Measurements from ENCODE around the gene ZNF490.

Gene ZNF490

DNA sequence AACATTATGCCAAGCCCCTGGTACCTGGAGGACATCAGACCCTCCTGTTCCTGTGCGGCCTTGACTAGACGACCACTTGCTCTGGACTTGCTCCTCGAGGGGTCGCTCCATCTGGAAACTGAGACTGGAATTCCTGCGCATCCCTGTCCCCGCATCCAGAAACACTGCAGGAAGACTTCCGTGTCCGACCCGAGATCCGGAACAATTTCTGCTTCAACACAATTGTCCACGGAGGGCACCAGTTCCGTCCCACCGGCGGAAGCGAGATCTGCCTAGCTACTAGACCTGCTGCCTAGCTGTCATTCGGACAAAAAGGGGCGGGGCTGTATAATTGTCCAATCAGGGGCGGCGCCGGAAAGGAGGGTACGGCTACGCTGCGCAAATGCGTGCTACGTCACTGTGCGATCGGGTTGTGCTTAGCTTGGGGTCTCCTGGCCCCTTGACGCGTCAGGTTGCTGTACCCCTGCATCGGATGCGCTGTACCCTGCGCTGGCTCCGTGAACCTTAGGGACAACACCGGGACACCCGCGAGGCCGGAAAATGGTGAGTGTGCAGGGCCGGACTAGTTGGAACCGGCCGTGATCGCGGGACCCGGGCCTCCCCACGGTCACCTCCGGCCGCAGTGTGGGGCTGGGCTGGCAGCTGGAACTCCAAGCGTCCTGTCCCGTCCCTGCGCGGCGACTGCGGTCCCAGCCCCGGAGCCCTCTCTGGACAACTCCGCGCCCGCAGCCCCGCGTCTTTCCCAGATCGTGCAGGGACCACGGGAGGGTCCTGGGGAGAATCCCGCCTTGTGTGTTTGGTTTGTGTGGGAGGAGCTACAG is at the start of gene ZNF490, which contains the start of gene ZNF791:
Gene ZNF490, minus strand, starts transcription at position 274 of the 821 bp plus-strand sequence. Its CDS starts 133 bp downstream, at position 141.
Gene ZNF791, plus strand, starts transcription at position 381 of the 821 bp plus-strand sequence. Its CDS starts 160 bp downstream, at position 541.
- DNase-seq (ENCODE audit: low read depth), result peak; percentile 96
- peak within 1 kb of the TSS; percentile 100 for H3K4me3 ChIP-seq (ENCODE audit: low read length)
- TF ChIP-seq, protein P1, sequence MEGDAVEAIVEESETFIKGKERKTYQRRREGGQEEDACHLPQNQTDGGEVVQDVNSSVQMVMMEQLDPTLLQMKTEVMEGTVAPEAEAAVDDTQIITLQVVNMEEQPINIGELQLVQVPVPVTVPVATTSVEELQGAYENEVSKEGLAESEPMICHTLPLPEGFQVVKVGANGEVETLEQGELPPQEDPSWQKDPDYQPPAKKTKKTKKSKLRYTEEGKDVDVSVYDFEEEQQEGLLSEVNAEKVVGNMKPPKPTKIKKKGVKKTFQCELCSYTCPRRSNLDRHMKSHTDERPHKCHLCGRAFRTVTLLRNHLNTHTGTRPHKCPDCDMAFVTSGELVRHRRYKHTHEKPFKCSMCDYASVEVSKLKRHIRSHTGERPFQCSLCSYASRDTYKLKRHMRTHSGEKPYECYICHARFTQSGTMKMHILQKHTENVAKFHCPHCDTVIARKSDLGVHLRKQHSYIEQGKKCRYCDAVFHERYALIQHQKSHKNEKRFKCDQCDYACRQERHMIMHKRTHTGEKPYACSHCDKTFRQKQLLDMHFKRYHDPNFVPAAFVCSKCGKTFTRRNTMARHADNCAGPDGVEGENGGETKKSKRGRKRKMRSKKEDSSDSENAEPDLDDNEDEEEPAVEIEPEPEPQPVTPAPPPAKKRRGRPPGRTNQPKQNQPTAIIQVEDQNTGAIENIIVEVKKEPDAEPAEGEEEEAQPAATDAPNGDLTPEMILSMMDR (conservative IDR thresholded peaks at IDR 0.05; ENCODE audit: low read length), result peak; percentile 13; the same call in 1 of the 2 replicates

DNA sequence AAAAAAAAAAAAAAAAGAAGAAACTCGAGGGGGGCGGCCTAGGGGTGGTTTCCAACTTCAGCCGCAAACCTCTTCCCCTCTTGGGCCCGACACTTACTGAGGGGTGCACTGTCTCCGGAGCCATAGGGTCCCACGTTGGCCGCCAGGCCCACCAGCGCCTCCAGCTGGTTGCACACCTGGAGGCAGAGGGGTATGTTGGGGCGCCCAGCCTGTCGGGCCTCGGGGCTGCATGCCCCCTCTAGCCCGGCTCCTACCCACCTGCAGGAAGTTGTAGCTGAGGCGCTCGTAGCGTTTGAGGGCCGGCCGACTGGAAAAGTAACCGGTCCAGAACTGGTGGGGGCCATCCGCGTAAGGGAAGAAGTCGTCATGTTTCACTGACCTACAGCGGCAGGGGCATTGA is 47.4 kb upstream of the ZNF490 start:
- H3K4me3 ChIP-seq (ENCODE audit: low read length), result no peak overlapping the region
- DNase-seq (ENCODE audit: low read depth), result no peak
- TF ChIP-seq, protein P1 (conservative IDR thresholded peaks at IDR 0.05; ENCODE audit: low read length), result no peak

DNA sequence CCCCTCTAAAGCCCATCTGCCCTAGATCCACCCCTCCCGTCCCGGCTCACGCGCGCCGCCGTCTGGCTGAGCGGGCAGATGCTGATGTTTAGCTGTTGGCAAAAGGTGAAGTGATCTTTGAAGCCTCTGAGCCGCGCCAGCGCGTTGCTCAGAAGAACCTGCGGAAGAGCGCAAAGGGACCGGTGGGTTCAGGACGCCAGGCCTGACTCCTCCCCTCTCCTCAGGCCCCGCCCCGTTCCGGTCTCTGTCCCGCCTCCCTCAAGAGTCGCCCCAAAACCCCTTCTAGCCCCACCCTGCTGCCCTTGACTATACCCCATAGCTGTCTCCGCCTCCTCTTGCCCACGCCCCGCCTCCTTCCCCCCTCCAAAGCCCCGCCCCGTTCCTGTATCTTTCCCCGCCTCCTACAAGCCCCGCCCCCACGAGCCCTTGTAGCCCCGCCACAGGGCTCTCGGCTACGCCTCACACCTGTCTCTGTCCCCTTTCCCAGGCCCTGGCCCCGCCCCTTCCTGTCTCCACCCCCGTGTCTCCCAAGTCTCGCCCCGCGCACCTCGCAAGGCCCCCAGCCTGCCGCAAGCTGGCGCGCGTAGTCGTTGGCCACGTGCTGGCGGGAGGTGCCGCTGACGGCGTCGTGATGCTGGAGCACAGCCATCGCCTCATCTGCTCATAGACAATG is 46.4 kb upstream of the ZNF490 start:
- no peak overlapping the region for H3K4me3 ChIP-seq (ENCODE audit: low read length)
- TF ChIP-seq, protein P1 (conservative IDR thresholded peaks at IDR 0.05; ENCODE audit: low read length), result no peak
- DNase-seq (ENCODE audit: low read depth), result no peak

DNA sequence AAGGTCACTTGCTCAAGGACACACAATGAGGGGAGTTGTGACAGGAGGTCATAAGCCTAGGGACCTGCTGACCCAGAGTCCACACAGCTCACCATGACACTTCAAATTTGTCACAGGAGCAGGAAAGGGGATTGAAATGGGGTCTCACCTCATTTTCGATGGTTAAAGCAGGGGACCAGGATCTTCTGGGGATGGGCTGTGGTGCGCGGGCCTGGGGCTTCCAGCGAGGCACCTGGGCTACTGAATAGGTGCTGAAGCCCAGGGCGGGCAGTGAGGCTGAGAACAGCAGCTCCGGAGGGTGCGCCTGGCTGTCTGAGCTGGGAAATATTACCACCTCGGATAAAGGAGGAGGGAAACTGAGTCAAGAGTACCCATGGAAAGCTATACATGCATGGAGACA is 44.9 kb upstream of the ZNF490 start:
- DNase-seq (ENCODE audit: low read depth), result no peak
- TF ChIP-seq, protein P1 (conservative IDR thresholded peaks at IDR 0.05; ENCODE audit: low read length), result no peak
- H3K4me3 ChIP-seq (ENCODE audit: low read length), result no peak overlapping the region

DNA sequence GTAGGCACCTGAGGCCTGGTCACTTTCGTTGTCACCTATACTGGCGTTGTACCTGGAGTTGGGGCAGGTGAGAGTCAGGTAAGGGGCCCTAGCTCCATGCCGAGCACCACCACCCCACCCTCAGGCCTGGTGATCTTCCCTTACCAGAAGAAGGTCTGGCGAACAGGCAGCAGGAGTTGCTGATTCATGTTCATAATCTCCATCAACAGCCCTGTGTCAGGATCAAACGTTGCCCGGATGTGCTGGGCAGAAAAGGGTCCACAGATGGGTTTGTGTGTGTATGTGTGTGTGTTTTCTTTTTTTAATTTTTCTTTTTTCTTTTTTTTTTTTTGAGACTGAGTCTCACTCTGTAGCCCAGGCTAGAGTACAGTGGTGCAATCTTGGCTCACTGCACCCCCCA is 41.6 kb upstream of the ZNF490 start:
- no peak for DNase-seq (ENCODE audit: low read depth)
- TF ChIP-seq, protein P1 (conservative IDR thresholded peaks at IDR 0.05; ENCODE audit: low read length), result no peak
- no peak overlapping the region for H3K4me3 ChIP-seq (ENCODE audit: low read length)

DNA sequence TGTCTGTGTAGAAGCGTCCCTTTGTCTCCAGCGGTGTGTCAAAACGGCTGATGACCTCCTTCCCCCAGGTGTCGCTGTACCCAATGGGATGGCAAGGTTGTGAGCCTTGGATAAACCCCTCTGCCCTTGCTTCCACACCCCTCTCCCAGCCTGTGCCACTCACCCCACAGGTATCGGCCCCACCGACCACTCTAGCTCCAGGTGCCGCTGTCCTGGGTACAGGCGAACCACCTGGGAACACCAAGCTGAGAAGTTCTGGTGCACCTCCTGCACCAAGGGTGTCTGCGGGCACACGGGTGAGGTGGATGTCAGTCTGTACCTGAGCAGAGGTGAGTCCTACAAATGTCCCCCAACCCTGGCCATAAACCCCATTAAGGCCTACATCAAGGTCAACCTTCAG is 39.3 kb upstream of the ZNF490 start:
- TF ChIP-seq, protein P1 (conservative IDR thresholded peaks at IDR 0.05; ENCODE audit: low read length), result no peak
- H3K4me3 ChIP-seq (ENCODE audit: low read length), result no peak overlapping the region
- no peak for DNase-seq (ENCODE audit: low read depth)
